ENCODE results near the gene RNASE1.

Gene RNASE1

DNA sequence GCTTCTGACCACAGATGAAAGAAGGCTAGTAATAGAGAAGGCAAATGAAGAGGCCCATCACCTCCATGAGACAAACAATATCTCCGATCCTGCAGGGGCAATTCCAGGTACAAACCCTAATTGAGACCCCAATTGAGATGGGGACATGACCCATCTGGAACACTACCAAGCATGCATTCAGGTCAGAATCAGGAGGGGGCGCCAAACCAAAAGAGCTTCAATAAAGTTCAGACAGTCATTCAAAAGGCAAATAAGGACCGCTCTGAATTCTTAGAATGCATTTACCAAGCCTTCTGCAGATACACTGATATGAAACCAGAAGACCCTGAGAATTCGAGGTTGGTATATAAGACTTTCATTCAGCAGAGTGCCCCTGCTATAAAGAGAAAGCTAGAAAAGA is 44.7 kb downstream of the RNASE1 start:
- DNase-seq (ENCODE audit: insufficient read length) (no peak), FAIRE-seq (no peak)
- TF ChIP-seq POLR2AphosphoS5 (IDR thresholded peaks at IDR 0.05; ENCODE audit: low read depth, low read length) (no peak), POLR2A (IDR thresholded peaks at IDR 0.05; ENCODE audit: low read depth, low read length) (no peak), TAF1 (IDR thresholded peaks at IDR 0.05; ENCODE audit: borderline replicate concordance, low read depth, low read length) (no peak)

GRCh38 chr14:20755037-20755436 is 47.6 kb downstream of the RNASE1 start:
- DNase-seq (ENCODE audit: insufficient read length) (no peak), FAIRE-seq (no peak)
- TF ChIP-seq POLR2AphosphoS5 (IDR thresholded peaks at IDR 0.05; ENCODE audit: low read depth, low read length) (no peak), POLR2A (IDR thresholded peaks at IDR 0.05; ENCODE audit: low read depth, low read length) (no peak), TAF1 (IDR thresholded peaks at IDR 0.05; ENCODE audit: borderline replicate concordance, low read depth, low read length) (no peak)

DNA sequence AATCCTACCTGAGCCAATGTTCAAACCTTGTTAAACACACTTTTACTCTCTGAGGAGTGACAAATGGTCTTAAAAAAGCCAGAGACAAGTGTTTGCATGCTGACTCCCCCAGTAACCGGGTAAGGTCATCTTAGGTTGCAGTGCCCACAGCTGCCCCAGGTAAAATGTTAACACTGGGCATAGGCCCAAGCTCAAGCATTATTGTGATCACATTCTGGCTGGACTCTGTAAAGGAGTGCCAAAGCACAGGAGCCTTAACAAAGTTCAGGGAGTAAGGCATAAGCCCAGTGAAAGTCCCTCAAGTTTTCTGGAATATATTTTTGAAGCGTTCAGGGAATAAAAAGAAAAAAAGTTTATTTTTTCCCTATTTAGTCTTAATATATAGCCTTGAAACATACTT is 48.3 kb downstream of the RNASE1 start:
- DNase-seq (ENCODE audit: insufficient read length) (no peak), FAIRE-seq (no peak)
- TF ChIP-seq TAF1 (IDR thresholded peaks at IDR 0.05; ENCODE audit: borderline replicate concordance, low read depth, low read length) (no peak), POLR2AphosphoS5 (IDR thresholded peaks at IDR 0.05; ENCODE audit: low read depth, low read length) (no peak), POLR2A (IDR thresholded peaks at IDR 0.05; ENCODE audit: low read depth, low read length) (no peak)

DNA sequence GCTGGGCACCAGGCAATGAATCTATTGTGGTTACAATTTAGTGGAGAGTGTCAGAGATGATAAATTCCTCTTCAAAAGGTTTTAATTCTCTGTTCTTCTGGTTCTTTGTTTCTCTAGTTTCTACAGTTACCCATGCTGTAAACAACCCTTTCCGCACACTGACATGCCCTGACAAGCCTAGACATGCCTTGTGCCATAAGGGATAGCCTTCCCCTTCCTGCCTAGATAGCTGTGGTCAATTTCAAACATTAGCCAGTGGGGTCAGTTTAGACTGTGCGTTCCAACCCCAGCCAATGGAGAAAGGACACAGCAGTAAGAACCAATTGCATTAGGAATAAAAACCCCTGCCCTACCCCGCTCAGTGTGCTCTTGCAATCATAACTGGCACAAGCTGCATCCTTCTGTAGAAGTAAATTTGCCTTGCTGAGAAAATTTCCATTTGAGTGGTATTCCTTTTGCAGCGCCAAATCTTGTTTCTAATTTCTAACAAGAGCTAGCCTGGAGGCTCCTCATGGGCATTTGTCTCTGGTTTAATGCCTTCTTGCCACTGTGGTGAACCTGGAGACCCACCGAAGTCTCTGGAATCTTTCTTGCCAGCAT is 50.6 kb downstream of the RNASE1 start:
- FAIRE-seq (no peak), DNase-seq (ENCODE audit: insufficient read length) (no peak)
- no peak for TF ChIP-seq POLR2AphosphoS5 (IDR thresholded peaks at IDR 0.05; ENCODE audit: low read depth, low read length)
- no peak for TF ChIP-seq TAF1 (IDR thresholded peaks at IDR 0.05; ENCODE audit: borderline replicate concordance, low read depth, low read length)
- no peak for TF ChIP-seq POLR2A (IDR thresholded peaks at IDR 0.05; ENCODE audit: low read depth, low read length)

Measured in GM12892 (cell line).